ENCODE data around the gene ADAM15.

ADAM15 gene

GRCh38 chr1:155010211-155010918, 40.8 kb upstream of the ADAM15 start:
- no peak overlapping the region for H3K4me3 ChIP-seq (ENCODE audit: low read length)
- H3K79me2 ChIP-seq (ENCODE audit: low read length): peaks cover 31% of the 10 kb centered on the region

GRCh38 chr1:155011004-155011416, 40.1 kb upstream of the ADAM15 start:
- H3K27me3 ChIP-seq (ENCODE audit: low read depth, low read length): no peaks in the 10 kb centered on the region
- H3K4me1 ChIP-seq (ENCODE audit: low read length): peaks cover 42% of the 10 kb centered on the region
- peaks cover 25% of the 10 kb centered on the region for H3K79me2 ChIP-seq (ENCODE audit: low read length)
- no peak overlapping the region for H3K4me2 ChIP-seq (ENCODE audit: low read length)
- peaks cover 25% of the 10 kb centered on the region for H3K36me3 ChIP-seq (replicated peaks; ENCODE audit: low read depth, low read length)
- peaks cover 65% of the 10 kb centered on the region for H4K20me1 ChIP-seq (ENCODE audit: insufficient read depth, low read length)
- no peak overlapping the region for H3K4me3 ChIP-seq (ENCODE audit: low read length)
- no peak overlapping the region for H3K9ac ChIP-seq (ENCODE audit: low read length)
- TF ChIP-seq CTCF (IDR thresholded peaks at IDR 0.05; ENCODE audit: low read depth, low read length): no peak
- TF ChIP-seq EZH2phosphoT487 (IDR thresholded peaks at IDR 0.05; ENCODE audit: low read depth): no peak
- no peak overlapping the region for H3K27ac ChIP-seq (ENCODE audit: low read length)
- H3K9me3 ChIP-seq (ENCODE audit: insufficient read depth, low read length): no peaks in the 10 kb centered on the region
- no peak overlapping the region for H2AFZ ChIP-seq (ENCODE audit: low read depth, low read length)

More at GRCh38 chr1:155010211-155010918, 40.8 kb upstream of the ADAM15 start:
- Histone ChIP-seq H3K27ac (ENCODE audit: low read length) (no peak overlapping the region), H3K27me3 (ENCODE audit: low read depth, low read length) (no peaks in the 10 kb centered on the region), H4K20me1 (ENCODE audit: insufficient read depth, low read length) (peaks cover 65% of the 10 kb centered on the region), H3K9me3 (ENCODE audit: insufficient read depth, low read length) (no peaks in the 10 kb centered on the region), H3K4me2 (ENCODE audit: low read length) (no peak overlapping the region), H3K4me1 (ENCODE audit: low read length) (peaks cover 44% of the 10 kb centered on the region), H2AFZ (ENCODE audit: low read depth, low read length) (no peak overlapping the region), H3K36me3 (replicated peaks; ENCODE audit: low read depth, low read length) (peaks cover 19% of the 10 kb centered on the region), H3K9ac (ENCODE audit: low read length) (no peak overlapping the region)
- no peak for TF ChIP-seq EZH2phosphoT487 (IDR thresholded peaks at IDR 0.05; ENCODE audit: low read depth)
- no peak for TF ChIP-seq CTCF (IDR thresholded peaks at IDR 0.05; ENCODE audit: low read depth, low read length)

DNA sequence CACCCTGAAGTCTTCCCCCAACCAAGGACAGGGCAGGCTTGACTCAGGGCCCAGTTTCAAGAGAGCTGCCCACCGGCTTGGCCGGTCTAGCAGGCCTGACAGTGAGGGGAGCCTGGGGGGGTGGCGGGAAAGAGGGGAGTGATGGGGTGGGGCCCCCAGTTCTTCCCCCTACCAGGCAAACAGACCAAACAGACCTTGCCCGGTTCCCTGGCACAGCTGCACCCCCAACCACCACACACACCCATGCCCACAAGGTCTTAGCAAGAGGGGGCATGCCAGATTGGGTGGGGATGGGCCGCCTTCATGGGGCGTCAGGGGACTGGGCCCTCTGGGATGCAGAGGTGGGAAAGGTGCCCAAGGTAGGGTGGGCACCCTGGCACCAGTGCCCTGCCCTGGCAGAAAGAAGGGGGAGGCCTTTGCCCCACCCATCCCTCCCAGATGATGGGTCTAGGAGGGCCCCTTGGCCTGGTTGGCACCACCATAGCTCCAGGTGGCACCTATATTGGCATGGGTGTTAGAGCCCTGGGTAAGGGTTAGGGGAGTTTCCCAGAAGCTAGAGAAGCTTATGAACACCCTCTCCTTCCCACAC, 39.6 kb upstream of the ADAM15 start:
- H3K36me3 ChIP-seq (replicated peaks; ENCODE audit: low read depth, low read length): peaks cover 26% of the 10 kb centered on the region
- H3K27me3 ChIP-seq (ENCODE audit: low read depth, low read length): no peaks in the 10 kb centered on the region
- no peak overlapping the region for H2AFZ ChIP-seq (ENCODE audit: low read depth, low read length)
- peaks cover 42% of the 10 kb centered on the region for H3K4me1 ChIP-seq (ENCODE audit: low read length)
- peaks cover 65% of the 10 kb centered on the region for H4K20me1 ChIP-seq (ENCODE audit: insufficient read depth, low read length)
- TF ChIP-seq CTCF (IDR thresholded peaks at IDR 0.05; ENCODE audit: low read depth, low read length): no peak
- H3K79me2 ChIP-seq (ENCODE audit: low read length): peaks cover 20% of the 10 kb centered on the region; the same call in 1 of the 2 replicates
- H3K9me3 ChIP-seq (ENCODE audit: insufficient read depth, low read length): no peaks in the 10 kb centered on the region
- no peak overlapping the region for H3K27ac ChIP-seq (ENCODE audit: low read length)
- no peak overlapping the region for H3K4me3 ChIP-seq (ENCODE audit: low read length)
- no peak overlapping the region for H3K4me2 ChIP-seq (ENCODE audit: low read length)
- H3K9ac ChIP-seq (ENCODE audit: low read length): no peak overlapping the region

DNA sequence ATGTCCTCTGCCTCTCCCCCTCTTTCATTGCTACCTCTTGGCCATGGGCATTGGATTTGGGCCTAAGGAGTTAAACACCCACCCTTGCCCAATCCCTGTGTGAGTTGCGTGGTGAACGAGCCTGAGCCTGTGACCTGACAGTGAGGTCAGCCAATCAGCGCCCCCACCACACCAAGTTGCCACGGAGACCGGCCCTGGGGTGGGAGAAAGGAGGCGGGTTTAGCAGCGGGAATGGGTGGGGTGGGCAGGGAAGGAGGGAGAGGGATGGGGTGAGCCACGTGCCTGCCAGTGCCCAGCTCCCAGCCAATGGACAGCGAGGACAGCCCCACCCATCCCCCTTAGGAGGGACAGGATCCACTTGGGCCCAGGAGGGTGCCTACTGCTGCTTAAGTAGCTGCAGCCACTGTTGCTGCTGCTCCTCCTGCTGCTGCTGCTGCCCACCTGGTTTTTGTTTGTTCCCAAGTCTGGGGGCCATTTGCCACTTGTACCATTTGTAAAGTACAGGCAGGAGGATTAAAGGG, 39.0 kb upstream of the ADAM15 start:
- peaks cover 42% of the 10 kb centered on the region for H3K4me1 ChIP-seq (ENCODE audit: low read length)
- TF ChIP-seq EZH2phosphoT487 (IDR thresholded peaks at IDR 0.05; ENCODE audit: low read depth): no peak
- TF ChIP-seq CTCF (IDR thresholded peaks at IDR 0.05; ENCODE audit: low read depth, low read length): no peak
- peaks cover 28% of the 10 kb centered on the region for H3K36me3 ChIP-seq (replicated peaks; ENCODE audit: low read depth, low read length)
- no peaks in the 10 kb centered on the region for H3K27me3 ChIP-seq (ENCODE audit: low read depth, low read length)
- no peak overlapping the region for H3K27ac ChIP-seq (ENCODE audit: low read length)
- no peak overlapping the region for H2AFZ ChIP-seq (ENCODE audit: low read depth, low read length)
- H3K9ac ChIP-seq (ENCODE audit: low read length): no peak overlapping the region
- no peak overlapping the region for H3K4me2 ChIP-seq (ENCODE audit: low read length)
- H4K20me1 ChIP-seq (ENCODE audit: insufficient read depth, low read length): peaks cover 60% of the 10 kb centered on the region
- H3K9me3 ChIP-seq (ENCODE audit: insufficient read depth, low read length): no peaks in the 10 kb centered on the region
- H3K4me3 ChIP-seq (ENCODE audit: low read length): no peak overlapping the region
- H3K79me2 ChIP-seq (ENCODE audit: low read length): peaks cover 15% of the 10 kb centered on the region; the same call in 1 of the 2 replicates
